ENCODE data around the gene PLXDC2.

PLXDC2 gene

GRCh38 chr10:19824381-19825342 lies 8.4 kb downstream of the PLXDC2 start:
- Histone ChIP-seq H3K4me3 (no peak overlapping the region), H3K27ac (peak overlapping the region in 1 of 2 donors; percentile 51)
- DNase-seq (ENCODE audit: low spot score): no peak
- TF ChIP-seq, protein P1, sequence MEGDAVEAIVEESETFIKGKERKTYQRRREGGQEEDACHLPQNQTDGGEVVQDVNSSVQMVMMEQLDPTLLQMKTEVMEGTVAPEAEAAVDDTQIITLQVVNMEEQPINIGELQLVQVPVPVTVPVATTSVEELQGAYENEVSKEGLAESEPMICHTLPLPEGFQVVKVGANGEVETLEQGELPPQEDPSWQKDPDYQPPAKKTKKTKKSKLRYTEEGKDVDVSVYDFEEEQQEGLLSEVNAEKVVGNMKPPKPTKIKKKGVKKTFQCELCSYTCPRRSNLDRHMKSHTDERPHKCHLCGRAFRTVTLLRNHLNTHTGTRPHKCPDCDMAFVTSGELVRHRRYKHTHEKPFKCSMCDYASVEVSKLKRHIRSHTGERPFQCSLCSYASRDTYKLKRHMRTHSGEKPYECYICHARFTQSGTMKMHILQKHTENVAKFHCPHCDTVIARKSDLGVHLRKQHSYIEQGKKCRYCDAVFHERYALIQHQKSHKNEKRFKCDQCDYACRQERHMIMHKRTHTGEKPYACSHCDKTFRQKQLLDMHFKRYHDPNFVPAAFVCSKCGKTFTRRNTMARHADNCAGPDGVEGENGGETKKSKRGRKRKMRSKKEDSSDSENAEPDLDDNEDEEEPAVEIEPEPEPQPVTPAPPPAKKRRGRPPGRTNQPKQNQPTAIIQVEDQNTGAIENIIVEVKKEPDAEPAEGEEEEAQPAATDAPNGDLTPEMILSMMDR (IDR thresholded peaks at IDR 0.05): no peak

- Histone ChIP-seq H3K4me3 (no peak overlapping the region), H3K27ac (peak overlapping the region in 1 of 2 donors; percentile 51)
- TF ChIP-seq, protein P1 (IDR thresholded peaks at IDR 0.05): no peak
- no peak for DNase-seq (ENCODE audit: low spot score)
Measured at GRCh38 chr10:19825700-19826099, 9.5 kb downstream of the PLXDC2 start.

- H3K4me3 ChIP-seq: peak overlapping the region; percentile 29
- TF ChIP-seq, protein P1 (IDR thresholded peaks at IDR 0.05): no peak
- peak overlapping the region in 1 of 2 donors; percentile 49 for H3K27ac ChIP-seq
- no peak for DNase-seq (ENCODE audit: low spot score)
Measured at GRCh38 chr10:19826712-19827111, 10.5 kb downstream of the PLXDC2 start.

DNA sequence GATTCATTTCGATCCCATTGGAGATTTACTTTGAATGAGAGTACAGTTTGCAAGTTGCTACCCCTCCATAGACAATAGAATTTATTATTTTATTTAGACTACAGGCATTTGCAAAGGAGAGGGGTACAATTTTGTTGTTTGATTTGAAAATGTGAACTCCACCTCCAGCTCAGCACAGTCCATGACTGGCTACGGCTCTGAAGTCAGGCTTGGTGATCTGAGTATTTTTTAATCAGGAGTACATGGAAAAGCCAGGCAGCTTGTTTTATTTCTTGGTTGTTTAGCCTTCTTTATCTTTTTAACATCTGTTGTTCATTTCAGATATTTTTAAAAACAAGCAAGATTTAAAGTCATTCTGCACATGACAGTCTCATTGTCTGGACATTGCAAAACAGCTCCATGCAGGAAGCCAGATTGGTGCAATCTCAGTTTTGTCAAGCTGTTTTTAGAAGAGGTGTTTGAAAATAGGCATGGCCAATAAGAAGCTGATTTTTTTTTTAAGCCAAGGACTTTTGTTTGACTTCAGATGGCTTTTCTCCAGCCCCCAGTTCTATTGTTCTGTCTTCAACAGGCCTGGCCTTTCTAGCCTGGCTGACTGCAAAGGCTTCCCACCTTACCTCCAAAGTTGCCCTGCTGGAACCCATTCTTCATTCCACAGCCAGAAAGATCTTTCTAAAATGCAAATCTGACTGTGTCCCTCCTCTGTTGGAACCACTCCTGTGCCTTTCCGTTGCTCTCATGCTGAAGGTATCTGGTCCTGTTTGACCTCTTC lies 12.2 kb downstream of the PLXDC2 start:
- DNase-seq (ENCODE audit: low spot score): no peak
- Histone ChIP-seq H3K4me3 (peak overlapping the region; percentile 6), H3K27ac (peak overlapping the region in 1 of 2 donors; percentile 60)
- TF ChIP-seq, protein P1 (IDR thresholded peaks at IDR 0.05): no peak

GRCh38 chr10:19832699-19833098 lies 16.5 kb downstream of the PLXDC2 start:
- Histone ChIP-seq H3K27ac (no peak overlapping the region), H3K4me3 (peak overlapping the region; percentile 10)
- TF ChIP-seq, protein P1 (IDR thresholded peaks at IDR 0.05): no peak
- no peak for DNase-seq (ENCODE audit: low spot score)

DNA sequence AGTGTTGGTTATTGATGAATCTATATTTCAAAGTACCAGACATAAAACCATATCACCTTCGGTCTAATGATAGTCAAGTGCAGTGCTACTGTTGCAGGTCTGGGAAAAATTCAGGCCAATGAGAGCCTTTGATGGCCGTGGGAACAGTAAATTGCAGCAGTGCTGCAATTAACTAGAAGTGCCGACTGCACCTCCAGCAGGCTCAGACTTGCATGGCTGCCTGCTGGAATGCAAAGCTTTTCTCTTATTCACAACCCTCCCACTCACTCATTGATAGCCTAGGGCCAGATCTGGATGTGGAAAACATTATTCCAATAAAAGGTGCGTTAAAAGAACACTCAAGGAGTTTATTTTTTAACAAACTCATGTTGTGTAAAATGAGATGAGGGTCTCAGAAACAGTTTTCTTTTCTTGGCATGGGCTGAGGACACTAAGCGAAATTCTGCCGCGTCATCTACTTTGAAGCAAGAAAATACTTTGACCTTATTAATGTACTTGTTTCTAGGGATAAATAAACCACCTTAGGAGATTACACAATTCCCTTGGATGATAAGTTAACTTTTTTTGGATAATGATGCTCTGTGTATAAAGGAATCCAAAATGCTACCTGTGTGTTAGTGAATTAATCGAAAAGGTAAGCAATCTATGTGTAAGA lies 17.1 kb downstream of the PLXDC2 start:
- Histone ChIP-seq H3K27ac (no peak overlapping the region), H3K4me3 (no peak overlapping the region)
- TF ChIP-seq, protein P1 (IDR thresholded peaks at IDR 0.05): no peak
- no peak for DNase-seq (ENCODE audit: low spot score)
